ENCODE results near the gene PAQR3.
"Not testable (repeated sequence)": the region's sequence is repeated elsewhere in the genome, so short reads cannot be mapped to it uniquely, and the experiment has no call there.

The PAQR3 gene

DNA sequence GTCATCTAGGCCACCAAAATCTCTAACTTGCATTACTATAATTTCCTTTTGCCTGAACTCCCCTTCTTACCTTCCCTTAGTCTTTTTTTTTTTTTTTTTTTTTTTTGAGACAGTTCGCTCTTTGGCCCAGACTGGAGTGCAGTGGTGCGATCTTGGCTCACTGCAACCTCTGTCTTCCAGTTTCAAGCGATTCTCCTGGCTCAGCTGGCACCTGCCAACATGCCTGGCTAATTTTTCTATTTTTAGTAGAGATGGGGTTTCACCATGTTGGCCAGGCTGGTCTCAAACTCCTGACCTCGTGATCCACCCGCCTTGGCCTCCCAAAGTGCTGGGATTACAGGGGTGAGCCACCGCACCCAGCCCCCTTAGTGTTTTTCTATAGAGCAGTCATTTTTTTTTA is 30.3 kb downstream of the PAQR3 start:
- POLR2A ChIA-PET; CTCF ChIA-PET; H3K27me3 ChIP-seq (replicated peaks in 2 of 5; ENCODE audit: control insufficient read depth in 4 of 5, insufficient read depth in 5 of 5, low read length in 4 of 5); H3K4me3 ChIP-seq (ENCODE audit: control insufficient read depth in 1 of 7, extremely low read depth in 1 of 7, insufficient read depth in 4 of 7, low read depth in 2 of 7, low read length in 6 of 7); H3K27ac ChIP-seq (ENCODE audit: insufficient read depth in 1 of 2, low read depth in 1 of 2, low read length in 2 of 2, poor library complexity in 1 of 2, severe bottlenecking in 2 of 2); H3K4me1 ChIP-seq (ENCODE audit: control extremely low read depth in 1 of 4, control insufficient read depth in 4 of 4, insufficient read depth in 4 of 4, low read length in 3 of 4); H3K9me3 ChIP-seq (ENCODE audit: control extremely low read depth in 1 of 5, control insufficient read depth in 4 of 5, insufficient read depth in 2 of 5, low read depth in 1 of 5, low read length in 4 of 5); DNase-seq: not testable (repeated sequence)
- WGBS (ENCODE audit: insufficient coverage), result 100% methylated on average over 2 of the region's 6 CpGs
- H3K36me3 ChIP-seq (ENCODE audit: control insufficient read depth in 4 of 4, insufficient read depth in 4 of 4, low read length in 3 of 4), result peaks cover 11 to 39% (median 13%) of the 10 kb centered on the region in 4 experiments

DNA sequence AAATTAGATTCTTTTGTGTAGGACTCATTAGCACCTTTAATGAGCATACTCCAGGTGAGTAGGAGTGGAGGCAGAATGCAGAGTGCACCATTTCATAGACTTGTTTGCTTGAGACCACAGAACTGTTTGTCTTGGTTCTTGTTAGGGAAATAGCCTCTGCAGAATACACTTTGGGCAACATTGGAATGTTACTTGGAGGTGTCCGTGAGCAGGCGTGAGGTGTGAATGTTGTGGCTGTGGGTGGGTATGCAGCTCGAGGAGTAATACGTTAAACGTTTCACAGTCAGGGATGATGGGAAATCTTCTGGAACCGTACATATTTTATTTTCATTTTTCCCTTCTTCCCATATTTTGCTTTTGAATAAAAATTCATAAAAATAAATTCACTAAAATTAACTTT is 31.6 kb downstream of the PAQR3 start:
- H3K4me3 ChIP-seq (ENCODE audit: control insufficient read depth in 1 of 7, extremely low read depth in 1 of 7, insufficient read depth in 4 of 7, low read depth in 2 of 7, low read length in 6 of 7), result no peak overlapping the region
- H3K27me3 ChIP-seq (replicated peaks in 2 of 5; ENCODE audit: control insufficient read depth in 4 of 5, insufficient read depth in 5 of 5, low read length in 4 of 5), result no peaks in the 10 kb centered on the region
- no peaks in the 10 kb centered on the region for H3K4me1 ChIP-seq (ENCODE audit: control extremely low read depth in 1 of 4, control insufficient read depth in 4 of 4, insufficient read depth in 4 of 4, low read length in 3 of 4)
- ChIA-PET POLR2A (no interaction called here), CTCF (no interaction called here)
- WGBS (ENCODE audit: insufficient coverage), result no CpG with 5 or more reads among the region's 6 CpGs
- no peak overlapping the region for H3K27ac ChIP-seq (ENCODE audit: insufficient read depth in 1 of 2, low read depth in 1 of 2, low read length in 2 of 2, poor library complexity in 1 of 2, severe bottlenecking in 2 of 2)
- peaks cover 11 to 39% (median 13%) of the 10 kb centered on the region in 4 experiments for H3K36me3 ChIP-seq (ENCODE audit: control insufficient read depth in 4 of 4, insufficient read depth in 4 of 4, low read length in 3 of 4)
- DNase-seq, result no peak
- H3K9me3 ChIP-seq (ENCODE audit: control extremely low read depth in 1 of 5, control insufficient read depth in 4 of 5, insufficient read depth in 2 of 5, low read depth in 1 of 5, low read length in 4 of 5), result no peaks in the 10 kb centered on the region

DNA sequence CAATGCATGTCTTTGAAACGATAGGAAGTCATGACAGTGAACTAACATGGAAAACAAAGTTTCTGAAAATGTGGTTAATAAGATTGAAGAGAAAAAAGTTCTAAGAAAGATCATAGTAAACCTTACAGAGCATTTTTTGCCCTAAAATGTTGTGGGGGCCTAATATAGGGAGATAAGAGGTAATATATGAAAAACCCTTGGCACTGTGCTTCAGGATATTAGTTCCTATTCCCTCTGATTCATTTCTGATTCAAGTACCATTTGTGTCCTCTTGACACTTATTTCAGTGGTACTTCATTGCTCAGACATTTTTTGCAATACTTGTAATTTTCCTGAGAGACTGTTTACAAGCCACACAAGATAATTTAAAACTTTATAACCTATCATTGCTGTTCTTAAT is 35.1 kb downstream of the PAQR3 start:
- WGBS (ENCODE audit: insufficient coverage), result 100% methylated on average over 1 of the region's 1 CpG
- CTCF ChIA-PET, result interaction anchor here (1.6 kb wide), 1 partner anchor 13 kb away, joined by 5 read pairs; no protein-coding TSS in a partner anchor

DNA sequence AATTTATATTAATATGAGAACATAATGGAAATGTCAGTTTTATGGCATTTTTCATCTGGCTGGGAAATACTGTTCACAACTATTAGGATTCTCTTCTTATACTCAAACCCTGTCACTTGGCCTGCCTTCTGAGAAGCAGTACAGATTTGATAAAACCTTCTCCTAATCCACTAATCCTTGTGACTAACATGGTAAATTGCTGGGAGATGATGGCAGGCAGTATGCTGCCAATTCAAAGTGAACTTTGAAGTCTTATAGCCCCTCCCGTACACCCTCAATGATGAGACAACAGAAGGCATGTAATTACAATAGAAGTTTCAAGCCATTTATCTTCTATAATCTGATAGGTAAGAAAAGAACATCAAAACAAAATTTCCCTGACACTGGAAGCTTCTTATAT is 36.9 kb downstream of the PAQR3 start:
- no peak overlapping the region for H3K27ac ChIP-seq (ENCODE audit: insufficient read depth in 1 of 2, low read depth in 1 of 2, low read length in 2 of 2, poor library complexity in 1 of 2, severe bottlenecking in 2 of 2)
- no CpG with 5 or more reads among the region's 1 CpG for WGBS (ENCODE audit: insufficient coverage)
- POLR2A ChIA-PET, result no interaction called here
- CTCF ChIA-PET, result no interaction called here
- peaks cover 0 to 19% (median under 1%) of the 10 kb centered on the region in 4 experiments for H3K36me3 ChIP-seq (ENCODE audit: control insufficient read depth in 4 of 4, insufficient read depth in 4 of 4, low read length in 3 of 4)
- H3K27me3 ChIP-seq (replicated peaks in 2 of 5; ENCODE audit: control insufficient read depth in 4 of 5, insufficient read depth in 5 of 5, low read length in 4 of 5), result no peaks in the 10 kb centered on the region
- DNase-seq, result no peak
- no peak overlapping the region for H3K4me3 ChIP-seq (ENCODE audit: control insufficient read depth in 1 of 7, extremely low read depth in 1 of 7, insufficient read depth in 4 of 7, low read depth in 2 of 7, low read length in 6 of 7)
- no peaks in the 10 kb centered on the region for H3K9me3 ChIP-seq (ENCODE audit: control extremely low read depth in 1 of 5, control insufficient read depth in 4 of 5, insufficient read depth in 2 of 5, low read depth in 1 of 5, low read length in 4 of 5)
- no peaks in the 10 kb centered on the region for H3K4me1 ChIP-seq (ENCODE audit: control extremely low read depth in 1 of 4, control insufficient read depth in 4 of 4, insufficient read depth in 4 of 4, low read length in 3 of 4)

More for the DNA sequence above, 35.1 kb downstream of the PAQR3 start:
- no peak for DNase-seq
- POLR2A ChIA-PET, result no interaction called here
- H3K4me1 ChIP-seq (ENCODE audit: control extremely low read depth in 1 of 4, control insufficient read depth in 4 of 4, insufficient read depth in 4 of 4, low read length in 3 of 4), result no peaks in the 10 kb centered on the region
- H3K36me3 ChIP-seq (ENCODE audit: control insufficient read depth in 4 of 4, insufficient read depth in 4 of 4, low read length in 3 of 4), result peaks cover 0 to 20% (median 2%) of the 10 kb centered on the region in 4 experiments
- H3K4me3 ChIP-seq (ENCODE audit: control insufficient read depth in 1 of 7, extremely low read depth in 1 of 7, insufficient read depth in 4 of 7, low read depth in 2 of 7, low read length in 6 of 7), result no peak overlapping the region
- no peaks in the 10 kb centered on the region for H3K9me3 ChIP-seq (ENCODE audit: control extremely low read depth in 1 of 5, control insufficient read depth in 4 of 5, insufficient read depth in 2 of 5, low read depth in 1 of 5, low read length in 4 of 5)
- no peaks in the 10 kb centered on the region for H3K27me3 ChIP-seq (replicated peaks in 2 of 5; ENCODE audit: control insufficient read depth in 4 of 5, insufficient read depth in 5 of 5, low read length in 4 of 5)
- H3K27ac ChIP-seq (ENCODE audit: insufficient read depth in 1 of 2, low read depth in 1 of 2, low read length in 2 of 2, poor library complexity in 1 of 2, severe bottlenecking in 2 of 2), result no peak overlapping the region

DNA sequence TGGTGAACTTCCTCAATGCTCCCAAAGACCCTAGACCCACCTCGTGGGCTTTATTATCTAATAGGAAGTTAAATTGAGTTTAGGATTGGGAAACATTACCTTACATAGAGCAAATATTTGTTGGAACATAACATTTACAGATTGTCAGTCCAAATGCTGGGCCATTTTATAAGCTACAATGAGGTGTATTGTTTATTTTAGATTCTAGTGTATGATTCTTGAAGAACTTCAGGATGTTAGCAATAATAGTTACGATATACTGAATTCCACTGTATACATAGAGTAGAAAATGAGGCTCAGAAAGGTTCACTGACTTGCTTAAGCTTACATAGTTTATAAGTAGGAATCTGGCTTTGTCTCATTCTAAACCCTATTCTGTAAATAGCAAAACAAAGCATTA is 37.4 kb downstream of the PAQR3 start:
- Histone ChIP-seq H3K27ac (ENCODE audit: insufficient read depth in 1 of 2, low read depth in 1 of 2, low read length in 2 of 2, poor library complexity in 1 of 2, severe bottlenecking in 2 of 2) (peak overlapping the region in 1 of 2 experiments; percentile 8), H3K36me3 (ENCODE audit: control insufficient read depth in 4 of 4, insufficient read depth in 4 of 4, low read length in 3 of 4) (peaks cover 0 to 19% (median under 1%) of the 10 kb centered on the region in 4 experiments), H3K4me1 (ENCODE audit: control extremely low read depth in 1 of 4, control insufficient read depth in 4 of 4, insufficient read depth in 4 of 4, low read length in 3 of 4) (no peaks in the 10 kb centered on the region), H3K4me3 (ENCODE audit: control insufficient read depth in 1 of 7, extremely low read depth in 1 of 7, insufficient read depth in 4 of 7, low read depth in 2 of 7, low read length in 6 of 7) (no peak overlapping the region), H3K9me3 (ENCODE audit: control extremely low read depth in 1 of 5, control insufficient read depth in 4 of 5, insufficient read depth in 2 of 5, low read depth in 1 of 5, low read length in 4 of 5) (no peaks in the 10 kb centered on the region), H3K27me3 (replicated peaks in 2 of 5; ENCODE audit: control insufficient read depth in 4 of 5, insufficient read depth in 5 of 5, low read length in 4 of 5) (no peaks in the 10 kb centered on the region)
- POLR2A ChIA-PET, result no interaction called here
- no peak for DNase-seq
- WGBS (ENCODE audit: insufficient coverage), result no CpG with 5 or more reads among the region's 2 CpGs
- CTCF ChIA-PET, result no interaction called here

DNA sequence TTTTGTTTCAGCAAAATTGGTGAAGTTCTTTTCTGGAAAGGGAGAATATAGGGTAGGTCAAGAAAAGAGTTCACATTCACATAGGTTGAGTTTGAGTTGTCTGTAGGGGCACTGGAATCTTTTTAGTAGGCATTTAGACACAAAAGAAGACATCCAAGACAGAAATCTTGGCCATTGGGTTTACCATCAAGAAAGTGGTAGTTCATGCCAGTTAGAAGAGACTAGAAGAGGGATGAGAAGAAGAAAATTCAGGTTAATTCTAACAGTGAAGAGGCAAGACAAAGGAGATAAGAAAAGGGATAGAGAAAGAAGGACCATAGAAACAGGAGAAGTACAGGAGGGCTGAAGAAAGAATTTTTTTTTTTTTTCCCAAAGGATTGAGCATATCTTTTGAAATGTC is 39.9 kb downstream of the PAQR3 start:
- ChIA-PET CTCF (no interaction called here), POLR2A (no interaction called here)
- H3K36me3 ChIP-seq (ENCODE audit: control insufficient read depth in 4 of 4, insufficient read depth in 4 of 4, low read length in 3 of 4), result peaks cover 0 to 35% (median 9%) of the 10 kb centered on the region in 4 experiments
- H3K4me1 ChIP-seq (ENCODE audit: control extremely low read depth in 1 of 4, control insufficient read depth in 4 of 4, insufficient read depth in 4 of 4, low read length in 3 of 4), result no peaks in the 10 kb centered on the region
- DNase-seq, result no peak
- no peaks in the 10 kb centered on the region for H3K27me3 ChIP-seq (replicated peaks in 2 of 5; ENCODE audit: control insufficient read depth in 4 of 5, insufficient read depth in 5 of 5, low read length in 4 of 5)
- no peak overlapping the region for H3K4me3 ChIP-seq (ENCODE audit: control insufficient read depth in 1 of 7, extremely low read depth in 1 of 7, insufficient read depth in 4 of 7, low read depth in 2 of 7, low read length in 6 of 7)
- H3K9me3 ChIP-seq (ENCODE audit: control extremely low read depth in 1 of 5, control insufficient read depth in 4 of 5, insufficient read depth in 2 of 5, low read depth in 1 of 5, low read length in 4 of 5), result no peaks in the 10 kb centered on the region
- no peak overlapping the region for H3K27ac ChIP-seq (ENCODE audit: insufficient read depth in 1 of 2, low read depth in 1 of 2, low read length in 2 of 2, poor library complexity in 1 of 2, severe bottlenecking in 2 of 2)

DNA sequence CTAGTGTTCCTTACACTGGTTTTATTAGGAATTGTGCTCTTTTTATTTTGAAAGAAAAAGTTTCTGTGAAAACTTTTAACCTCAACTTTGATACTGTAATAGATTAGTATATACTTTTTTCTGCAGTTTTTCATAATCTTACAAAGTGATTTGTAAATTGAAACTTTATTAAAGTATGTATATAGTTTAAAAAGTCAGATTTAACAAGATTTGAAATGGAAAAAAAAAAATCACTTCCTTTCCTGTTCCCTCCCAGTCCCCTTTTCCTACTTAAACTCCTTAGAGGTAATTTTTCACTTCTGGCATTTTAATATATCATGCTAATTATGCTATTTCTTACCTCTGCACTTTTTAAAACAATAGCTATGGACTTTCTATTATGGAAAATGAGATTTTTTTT is 49.3 kb downstream of the PAQR3 start:
- no peak overlapping the region for H3K4me3 ChIP-seq (ENCODE audit: control insufficient read depth in 1 of 7, extremely low read depth in 1 of 7, insufficient read depth in 4 of 7, low read depth in 2 of 7, low read length in 6 of 7)
- ChIA-PET CTCF (no interaction called here), POLR2A (interaction anchor here (0.6 kb wide), 1 partner anchor 1892 kb away, joined by 3 read pairs; no protein-coding TSS in a partner anchor)
- H3K27me3 ChIP-seq (replicated peaks in 2 of 5; ENCODE audit: control insufficient read depth in 4 of 5, insufficient read depth in 5 of 5, low read length in 4 of 5), result no peaks in the 10 kb centered on the region
- no peak overlapping the region for H3K27ac ChIP-seq (ENCODE audit: insufficient read depth in 1 of 2, low read depth in 1 of 2, low read length in 2 of 2, poor library complexity in 1 of 2, severe bottlenecking in 2 of 2)
- H3K4me1 ChIP-seq (ENCODE audit: control extremely low read depth in 1 of 4, control insufficient read depth in 4 of 4, insufficient read depth in 4 of 4, low read length in 3 of 4), result peaks cover 0 to 11% (median 0%) of the 10 kb centered on the region in 4 experiments
- peaks cover 11 to 49% (median 29%) of the 10 kb centered on the region in 4 experiments for H3K36me3 ChIP-seq (ENCODE audit: control insufficient read depth in 4 of 4, insufficient read depth in 4 of 4, low read length in 3 of 4)
- H3K9me3 ChIP-seq (ENCODE audit: control extremely low read depth in 1 of 5, control insufficient read depth in 4 of 5, insufficient read depth in 2 of 5, low read depth in 1 of 5, low read length in 4 of 5), result no peaks in the 10 kb centered on the region
- DNase-seq, result no peak

Measured in common myeloid progenitor, CD34-positive (primary cell).